Measurements from ENCODE around the gene HIGD1B. TPM values are rescaled to one million over a fixed set of nuclear protein-coding genes. Genes with fewer than 3 reads are reported as not detected.

Gene HIGD1B
- total and polyA plus RNA-seq, 2 of the 13 experiments (the other 11 are each of a cell fraction or from before 2014, with no cell fraction given), result not detected

GRCh38 chr17:44830359-44831288 lies 17.1 kb upstream of the HIGD1B start (continued):
- TF ChIP-seq RBAK (CRISPR knock-in tag; IDR thresholded peaks at IDR 0.05) (no peak), ZNF891 (CRISPR knock-in tag; IDR thresholded peaks at IDR 0.05) (no peak), ZNF788 (CRISPR knock-in tag; IDR thresholded peaks at IDR 0.05; ENCODE audit: borderline replicate concordance) (0 out of 2 replicates have a peak, but pooled peaks have one; percentile 21), ZNF772 (CRISPR knock-in tag; IDR thresholded peaks at IDR 0.05) (no peak), ZNF776 (CRISPR knock-in tag; IDR thresholded peaks at IDR 0.05) (peak; percentile 69; the same call in 1 of the 2 replicates), ZNF576 (CRISPR knock-in tag; IDR thresholded peaks at IDR 0.05) (no peak), TAF1 (CRISPR knock-in tag; IDR thresholded peaks at IDR 0.05) (no peak), SATB2 (CRISPR knock-in tag; IDR thresholded peaks at IDR 0.05) (no peak), ARID4A (CRISPR knock-in tag; IDR thresholded peaks at IDR 0.05; ENCODE audit: borderline replicate concordance) (peak; percentile 30; the same call in 1 of the 2 replicates), KDM3A (CRISPR knock-in tag; IDR thresholded peaks at IDR 0.05; ENCODE audit: low read depth) (no peak), MYNN (CRISPR knock-in tag; IDR thresholded peaks at IDR 0.05; ENCODE audit: low read depth) (no peak), MTA1 (CRISPR knock-in tag; IDR thresholded peaks at IDR 0.05; ENCODE audit: borderline replicate concordance) (no peak), CCAR2 (optimal IDR thresholded peaks at IDR 0.05; ENCODE audit: low read depth, low read length) (no peak), ZNF660 (CRISPR knock-in tag; IDR thresholded peaks at IDR 0.05; ENCODE audit: borderline replicate concordance, low read depth) (no peak), ZNF652 (CRISPR knock-in tag; IDR thresholded peaks at IDR 0.05; ENCODE audit: borderline replicate concordance, low read depth) (peak; percentile 68)
- TF ChIP-seq, protein P1, sequence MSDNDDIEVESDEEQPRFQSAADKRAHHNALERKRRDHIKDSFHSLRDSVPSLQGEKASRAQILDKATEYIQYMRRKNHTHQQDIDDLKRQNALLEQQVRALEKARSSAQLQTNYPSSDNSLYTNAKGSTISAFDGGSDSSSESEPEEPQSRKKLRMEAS (IDR thresholded peaks at IDR 0.05), result peak; percentile 70; the same call in 1 of the 2 replicates
- TF ChIP-seq, protein P2, sequence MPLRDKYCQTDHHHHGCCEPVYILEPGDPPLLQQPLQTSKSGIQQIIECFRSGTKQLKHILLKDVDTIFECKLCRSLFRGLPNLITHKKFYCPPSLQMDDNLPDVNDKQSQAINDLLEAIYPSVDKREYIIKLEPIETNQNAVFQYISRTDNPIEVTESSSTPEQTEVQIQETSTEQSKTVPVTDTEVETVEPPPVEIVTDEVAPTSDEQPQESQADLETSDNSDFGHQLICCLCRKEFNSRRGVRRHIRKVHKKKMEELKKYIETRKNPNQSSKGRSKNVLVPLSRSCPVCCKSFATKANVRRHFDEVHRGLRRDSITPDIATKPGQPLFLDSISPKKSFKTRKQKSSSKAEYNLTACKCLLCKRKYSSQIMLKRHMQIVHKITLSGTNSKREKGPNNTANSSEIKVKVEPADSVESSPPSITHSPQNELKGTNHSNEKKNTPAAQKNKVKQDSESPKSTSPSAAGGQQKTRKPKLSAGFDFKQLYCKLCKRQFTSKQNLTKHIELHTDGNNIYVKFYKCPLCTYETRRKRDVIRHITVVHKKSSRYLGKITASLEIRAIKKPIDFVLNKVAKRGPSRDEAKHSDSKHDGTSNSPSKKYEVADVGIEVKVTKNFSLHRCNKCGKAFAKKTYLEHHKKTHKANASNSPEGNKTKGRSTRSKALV (CRISPR knock-in tag; IDR thresholded peaks at IDR 0.05), result peak; percentile 86; the same call in 1 of the 2 replicates
- TF ChIP-seq, protein P3, sequence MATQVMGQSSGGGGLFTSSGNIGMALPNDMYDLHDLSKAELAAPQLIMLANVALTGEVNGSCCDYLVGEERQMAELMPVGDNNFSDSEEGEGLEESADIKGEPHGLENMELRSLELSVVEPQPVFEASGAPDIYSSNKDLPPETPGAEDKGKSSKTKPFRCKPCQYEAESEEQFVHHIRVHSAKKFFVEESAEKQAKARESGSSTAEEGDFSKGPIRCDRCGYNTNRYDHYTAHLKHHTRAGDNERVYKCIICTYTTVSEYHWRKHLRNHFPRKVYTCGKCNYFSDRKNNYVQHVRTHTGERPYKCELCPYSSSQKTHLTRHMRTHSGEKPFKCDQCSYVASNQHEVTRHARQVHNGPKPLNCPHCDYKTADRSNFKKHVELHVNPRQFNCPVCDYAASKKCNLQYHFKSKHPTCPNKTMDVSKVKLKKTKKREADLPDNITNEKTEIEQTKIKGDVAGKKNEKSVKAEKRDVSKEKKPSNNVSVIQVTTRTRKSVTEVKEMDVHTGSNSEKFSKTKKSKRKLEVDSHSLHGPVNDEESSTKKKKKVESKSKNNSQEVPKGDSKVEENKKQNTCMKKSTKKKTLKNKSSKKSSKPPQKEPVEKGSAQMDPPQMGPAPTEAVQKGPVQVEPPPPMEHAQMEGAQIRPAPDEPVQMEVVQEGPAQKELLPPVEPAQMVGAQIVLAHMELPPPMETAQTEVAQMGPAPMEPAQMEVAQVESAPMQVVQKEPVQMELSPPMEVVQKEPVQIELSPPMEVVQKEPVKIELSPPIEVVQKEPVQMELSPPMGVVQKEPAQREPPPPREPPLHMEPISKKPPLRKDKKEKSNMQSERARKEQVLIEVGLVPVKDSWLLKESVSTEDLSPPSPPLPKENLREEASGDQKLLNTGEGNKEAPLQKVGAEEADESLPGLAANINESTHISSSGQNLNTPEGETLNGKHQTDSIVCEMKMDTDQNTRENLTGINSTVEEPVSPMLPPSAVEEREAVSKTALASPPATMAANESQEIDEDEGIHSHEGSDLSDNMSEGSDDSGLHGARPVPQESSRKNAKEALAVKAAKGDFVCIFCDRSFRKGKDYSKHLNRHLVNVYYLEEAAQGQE (IDR thresholded peaks at IDR 0.05; ENCODE audit: borderline replicate concordance in 1 of 2, low read depth in 1 of 2, low read length in 2 of 2), result no peak

Data from HepG2 (cell line).